ENCODE results near the gene SMIM35.

Gene SMIM35

DNA sequence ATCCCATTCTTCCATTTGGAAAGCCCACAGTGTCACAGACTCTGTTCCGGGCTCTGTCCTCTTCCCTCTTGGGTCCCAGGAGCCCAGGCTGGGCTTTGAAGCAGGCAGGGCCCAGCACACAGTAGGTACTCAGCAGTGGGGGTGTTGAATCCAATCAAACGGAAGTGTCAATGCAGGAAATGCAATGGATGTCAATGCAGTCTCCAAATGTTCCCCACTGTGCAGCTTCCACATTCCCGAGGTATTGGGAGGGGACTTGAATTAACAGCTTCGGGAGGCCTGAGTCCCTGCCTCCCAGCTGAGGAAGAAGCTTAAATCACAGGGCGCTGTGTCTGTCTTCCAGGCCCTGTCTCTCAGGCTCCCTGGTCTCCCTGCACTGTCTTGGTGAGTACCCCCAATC lies 21.8 kb upstream of the SMIM35 start:
- no peak for DNase-seq

DNA sequence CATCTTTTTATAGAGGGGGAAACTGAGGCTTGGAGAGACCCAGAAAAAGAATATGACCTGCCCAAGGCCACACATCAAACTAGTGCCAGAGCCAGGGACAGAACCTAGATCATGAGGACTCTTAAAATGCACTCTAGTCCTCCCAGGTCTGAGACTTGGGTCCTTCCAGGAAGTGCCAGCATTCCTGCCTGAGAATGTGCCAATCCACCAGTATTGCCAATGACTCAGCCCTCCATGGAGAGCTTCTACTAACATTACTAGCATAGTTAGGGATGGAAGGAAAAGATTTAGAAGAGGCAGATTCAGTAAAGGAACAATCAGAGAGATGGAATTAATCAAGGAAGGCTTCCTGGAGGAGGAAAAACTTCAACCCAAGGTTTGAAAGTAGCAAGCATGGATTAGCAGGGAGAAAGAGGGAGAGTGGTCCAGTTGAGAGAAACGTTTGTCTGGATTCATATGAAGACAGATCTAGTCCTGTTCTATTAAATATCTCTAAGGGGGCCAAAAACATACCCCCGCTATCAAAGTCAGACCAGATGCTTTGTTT lies 20.1 kb upstream of the SMIM35 start:
- DNase-seq: peak; percentile 5

DNA sequence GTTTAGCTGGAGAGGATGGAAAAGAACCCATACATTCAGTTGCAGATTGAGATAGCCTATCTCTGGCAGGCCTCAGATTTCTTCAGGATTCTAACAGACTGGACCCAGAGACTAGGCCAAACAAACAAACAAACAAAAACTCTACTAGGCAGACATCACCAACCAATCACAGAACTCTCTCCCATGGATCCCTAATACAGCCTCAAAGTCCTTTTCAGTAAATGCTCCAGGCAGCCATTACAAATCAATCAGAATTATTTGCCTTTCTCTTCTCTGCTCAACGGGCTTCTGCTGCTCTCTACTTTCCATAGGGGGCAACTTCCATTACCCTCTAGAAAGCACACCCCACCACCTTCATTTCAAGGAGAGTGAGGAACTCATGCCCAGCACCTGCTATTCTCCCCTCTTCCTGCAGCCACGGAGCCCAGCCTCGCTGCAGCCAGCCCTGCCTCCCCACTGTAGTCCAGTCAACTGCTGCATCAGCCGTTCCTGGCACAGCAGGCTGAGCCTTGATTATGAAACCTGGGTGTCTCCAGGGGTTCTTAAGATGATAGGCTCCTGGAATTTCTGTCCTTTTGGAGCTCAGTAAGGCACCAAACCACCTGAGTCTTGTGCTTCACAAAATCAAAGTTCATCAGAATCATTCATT lies 19.0 kb upstream of the SMIM35 start:
- DNase-seq: no peak

DNA sequence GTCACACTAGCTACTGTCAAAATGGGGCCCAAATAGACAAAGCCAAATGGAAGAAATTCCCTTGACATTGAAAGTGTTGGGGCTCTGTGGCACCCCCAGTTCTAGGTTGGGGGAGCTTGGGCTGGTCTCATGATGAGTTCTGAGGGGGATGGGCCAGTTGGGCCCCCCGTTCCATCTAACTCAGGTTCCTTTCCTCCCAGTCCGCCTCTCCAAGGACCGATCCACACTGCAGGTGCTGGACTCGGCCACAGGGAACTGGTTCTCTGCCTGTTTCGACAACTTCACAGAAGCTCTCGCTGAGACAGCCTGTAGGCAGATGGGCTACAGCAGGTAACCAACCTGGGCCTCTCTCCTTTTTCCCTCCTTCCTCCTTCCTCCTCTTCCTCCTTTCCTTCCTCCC lies 17.7 kb upstream of the SMIM35 start:
- DNase-seq: no peak

DNA sequence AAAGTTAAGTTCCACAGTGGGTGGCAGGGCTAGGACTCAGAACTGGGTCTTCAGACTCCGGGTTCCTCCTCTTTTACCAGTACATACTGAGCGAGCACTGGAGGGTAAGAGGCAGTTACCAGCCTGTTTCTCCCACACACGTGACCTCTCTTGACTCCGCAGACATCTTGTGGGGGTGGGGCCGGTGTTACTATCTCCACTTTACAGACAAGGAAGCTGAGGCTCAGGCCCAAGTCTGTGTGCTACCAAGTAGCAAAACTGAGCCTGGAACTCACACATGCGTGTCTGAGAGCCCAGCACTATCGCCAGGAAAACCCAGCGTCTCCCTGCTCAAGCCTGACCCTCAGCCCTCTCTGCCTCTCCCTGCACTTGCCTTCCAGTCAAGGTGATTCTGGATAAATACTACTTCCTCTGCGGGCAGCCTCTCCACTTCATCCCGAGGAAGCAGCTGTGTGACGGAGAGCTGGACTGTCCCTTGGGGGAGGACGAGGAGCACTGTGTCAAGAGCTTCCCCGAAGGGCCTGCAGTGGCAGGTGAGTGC lies 16.0 kb upstream of the SMIM35 start:
- no peak for DNase-seq

DNA sequence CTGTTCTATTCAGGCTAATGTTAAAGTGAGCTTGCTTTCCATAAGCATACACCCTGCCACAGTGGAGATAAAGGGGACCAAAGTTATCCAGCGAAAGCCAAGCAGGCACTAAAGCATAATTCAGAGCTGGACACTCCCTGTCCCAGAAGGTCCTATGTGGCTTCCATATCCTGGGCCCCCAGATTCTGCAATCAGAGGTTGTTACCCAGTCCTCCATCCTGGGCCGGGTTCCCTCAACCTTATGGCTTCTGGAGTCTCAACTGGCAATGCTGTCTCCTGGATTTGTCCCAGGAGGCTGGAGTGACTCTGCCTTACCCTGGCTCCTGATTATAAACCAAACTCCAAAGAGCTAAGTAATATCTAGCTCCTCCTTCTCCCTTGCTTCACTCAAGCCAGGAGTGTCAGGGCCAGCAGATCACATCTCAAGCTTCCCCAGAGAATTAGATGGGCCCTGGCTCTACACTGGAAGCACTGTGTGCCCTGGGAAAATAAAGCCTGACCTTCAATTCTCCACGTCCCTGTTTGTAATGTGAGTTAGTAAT lies 14.0 kb upstream of the SMIM35 start:
- no peak for DNase-seq

DNA sequence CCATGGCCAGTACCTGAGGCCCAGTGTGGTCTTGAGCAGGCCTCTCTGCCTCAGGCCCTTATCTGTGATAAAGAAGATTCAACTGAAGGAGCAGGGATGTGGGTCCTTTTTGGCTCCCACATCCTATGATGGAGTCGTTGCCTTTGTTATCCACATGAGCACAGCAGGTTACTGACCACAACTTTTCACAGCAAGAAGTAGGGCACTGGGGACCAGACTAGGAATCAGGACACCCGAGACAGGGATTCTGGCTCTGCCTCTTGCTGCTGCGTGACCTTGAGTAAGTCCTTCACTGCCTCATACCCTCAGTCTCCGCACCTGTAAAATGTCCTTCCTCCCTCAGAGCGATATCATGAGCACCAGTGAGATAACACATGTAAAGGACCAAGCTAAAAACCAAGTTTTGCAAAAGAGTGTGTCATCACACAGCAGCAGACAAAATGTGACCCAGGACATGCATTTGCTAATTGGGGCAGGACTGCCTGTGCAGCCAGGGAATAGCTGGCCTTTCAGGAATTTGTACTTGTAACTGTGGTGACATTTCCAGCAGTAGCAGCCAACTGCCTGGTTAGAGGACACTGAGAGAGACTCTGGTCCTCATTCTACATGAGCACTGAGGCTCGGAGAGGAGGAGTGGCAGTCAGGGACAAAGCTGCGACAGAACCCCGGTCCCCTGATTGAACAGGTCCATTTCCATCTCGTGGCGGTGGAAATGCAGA lies 13.2 kb upstream of the SMIM35 start:
- DNase-seq: no peak

DNA sequence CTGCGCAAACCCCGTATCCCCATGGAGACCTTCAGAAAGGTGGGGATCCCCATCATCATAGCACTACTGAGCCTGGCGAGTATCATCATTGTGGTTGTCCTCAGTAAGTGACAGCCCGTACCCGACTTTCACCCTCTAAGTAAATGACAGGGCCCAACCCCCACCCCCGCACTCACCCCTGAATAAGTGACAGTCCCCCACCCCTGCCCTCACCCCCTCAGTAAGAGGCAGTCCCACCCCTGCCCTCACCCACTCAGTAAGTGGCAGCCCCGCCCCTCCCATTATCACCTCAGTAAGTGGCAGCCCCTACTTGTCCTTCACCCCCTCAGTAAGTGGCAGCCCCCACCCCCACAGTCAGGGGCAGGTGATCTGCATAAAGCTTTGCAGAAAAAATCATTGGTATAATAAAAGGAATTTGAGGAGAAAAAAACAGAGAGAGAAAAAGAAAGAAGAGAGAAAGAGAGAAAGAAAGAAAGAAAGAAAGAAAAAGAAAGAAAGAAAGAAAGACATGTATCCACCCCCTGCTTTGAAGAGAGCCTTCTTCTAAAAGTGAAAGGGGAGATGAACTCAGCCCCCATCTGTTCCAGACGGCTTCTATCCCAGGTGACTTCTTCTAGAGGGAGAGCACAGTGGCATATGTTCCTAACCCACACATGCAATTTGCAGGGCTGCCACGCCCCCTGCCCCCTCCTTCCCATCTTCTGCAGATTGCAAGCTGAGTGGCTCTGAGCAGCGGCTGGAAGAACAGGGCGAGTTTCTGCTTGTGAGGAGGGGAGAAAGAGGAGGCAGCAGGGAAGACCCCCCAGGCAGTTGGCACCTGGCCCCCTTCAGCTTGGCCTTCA lies 12.5 kb upstream of the SMIM35 start:
- DNase-seq: no peak

DNA sequence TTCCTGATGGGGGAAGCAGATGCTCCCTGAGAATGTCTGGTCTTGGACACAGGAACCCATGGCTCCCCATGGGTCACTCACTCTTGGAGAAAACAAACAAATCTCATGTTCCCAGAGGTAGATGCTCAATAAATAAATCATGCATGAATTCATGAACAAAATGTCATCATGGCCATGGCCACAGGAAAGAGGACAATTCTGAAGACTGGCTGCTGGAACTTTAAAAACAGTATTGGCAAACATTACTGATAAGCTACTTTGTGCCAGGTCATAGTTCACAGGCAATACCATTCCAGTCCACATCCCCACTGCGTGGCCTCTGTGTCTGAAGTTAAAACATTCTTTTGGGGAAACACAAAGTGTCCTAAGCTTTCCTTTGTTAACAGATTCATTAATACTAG lies 9.2 kb upstream of the SMIM35 start:
- DNase-seq: no peak

DNA sequence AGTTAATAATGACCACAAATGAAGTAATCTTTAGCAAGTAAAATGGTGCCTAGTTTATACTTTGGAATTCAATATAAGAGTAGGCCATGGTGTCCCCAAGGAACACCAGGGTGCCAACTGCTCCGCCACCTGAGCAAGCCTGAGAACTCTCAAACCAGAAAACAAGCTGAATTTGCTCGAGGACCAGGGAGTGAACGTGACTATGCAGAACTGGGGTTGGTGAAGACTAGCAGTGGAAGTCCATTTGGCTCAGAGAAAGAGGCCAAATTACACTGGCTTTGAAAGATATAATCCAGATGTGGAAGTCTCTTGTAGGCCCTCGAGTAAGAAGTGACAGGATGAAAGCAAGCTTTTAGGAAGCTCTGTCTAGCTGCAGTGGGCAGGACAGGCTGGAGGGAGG lies 8.7 kb upstream of the SMIM35 start:
- DNase-seq: no peak

DNA sequence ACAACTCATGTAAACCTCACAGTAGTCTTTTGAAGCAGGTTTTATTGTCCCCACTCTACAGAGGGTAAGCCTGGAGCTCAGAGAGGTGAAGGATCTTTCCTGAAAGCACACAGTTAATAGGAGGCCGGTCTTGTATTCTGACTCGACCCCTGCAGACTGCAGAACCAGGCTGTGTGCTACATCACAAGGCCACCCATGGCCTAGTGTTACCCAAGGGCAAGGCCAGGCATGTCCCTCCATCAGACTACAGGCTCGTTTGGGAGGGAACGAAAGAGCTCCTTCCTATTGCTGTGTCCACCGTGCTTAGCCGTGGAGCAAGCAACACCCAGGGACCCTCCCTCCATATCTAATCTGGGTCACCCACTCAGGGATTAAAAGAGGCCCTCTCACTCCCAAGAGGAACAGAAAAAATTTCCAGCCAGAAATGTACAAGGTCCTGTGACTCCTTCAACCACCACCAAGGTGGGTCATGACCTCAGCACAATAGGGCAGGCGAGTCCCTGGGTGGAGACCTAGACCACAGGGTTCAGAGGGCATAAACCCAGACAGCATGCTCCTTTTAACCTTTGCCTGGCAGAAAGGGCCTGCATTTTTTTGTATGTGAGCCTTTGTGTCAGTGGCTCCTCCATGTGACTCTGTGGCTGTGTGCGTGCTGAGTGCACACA lies 6.3 kb upstream of the SMIM35 start:
- DNase-seq: no peak

DNA sequence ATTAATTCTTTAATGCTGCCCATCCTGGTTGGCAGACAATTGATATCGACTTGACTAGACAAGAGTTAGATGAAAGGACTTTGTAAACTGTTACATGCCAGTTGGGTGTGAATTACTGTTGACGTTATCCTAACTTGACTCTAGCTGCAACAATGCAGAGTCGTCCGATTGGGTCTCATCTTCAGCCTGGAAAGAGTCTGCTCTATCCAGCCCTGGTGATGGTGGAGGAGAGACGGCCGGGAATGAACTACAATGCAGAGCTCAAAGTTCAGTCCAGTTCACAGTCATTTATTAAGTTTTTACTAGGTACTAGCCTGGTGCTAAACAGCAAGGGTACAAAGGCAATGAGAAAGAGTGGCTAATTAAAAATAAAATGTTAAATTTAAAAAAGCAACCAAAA lies 4.9 kb upstream of the SMIM35 start:
- DNase-seq: no peak

DNA sequence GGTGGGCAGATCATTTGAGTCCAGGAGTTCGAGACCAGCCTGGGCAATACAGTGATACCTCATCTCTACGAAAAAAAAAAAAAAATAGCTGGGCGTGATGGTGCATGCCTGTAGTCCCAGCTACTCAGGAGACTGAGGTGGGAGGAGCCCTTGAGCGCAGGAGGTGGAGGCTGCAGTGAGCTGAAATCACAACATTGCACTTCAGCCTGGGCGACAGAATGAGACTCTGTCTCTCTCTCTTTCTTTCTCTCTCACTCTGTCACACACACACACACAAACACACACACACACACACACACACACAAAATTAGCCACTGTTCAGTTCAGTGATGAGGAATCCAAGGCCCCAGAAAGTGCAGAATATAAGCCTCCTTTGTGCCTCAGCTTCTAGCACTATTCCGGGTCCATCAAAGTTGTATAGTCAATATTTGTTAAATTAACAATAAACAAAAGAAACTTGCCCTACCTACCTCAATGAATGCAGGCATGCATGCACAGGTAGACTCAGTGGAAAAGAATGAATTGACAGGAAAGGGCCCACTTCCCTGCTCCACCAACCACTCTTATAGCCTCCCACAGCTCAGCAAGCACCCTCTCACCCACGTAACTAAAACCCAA lies 3.9 kb upstream of the SMIM35 start:
- DNase-seq: no peak

DNA sequence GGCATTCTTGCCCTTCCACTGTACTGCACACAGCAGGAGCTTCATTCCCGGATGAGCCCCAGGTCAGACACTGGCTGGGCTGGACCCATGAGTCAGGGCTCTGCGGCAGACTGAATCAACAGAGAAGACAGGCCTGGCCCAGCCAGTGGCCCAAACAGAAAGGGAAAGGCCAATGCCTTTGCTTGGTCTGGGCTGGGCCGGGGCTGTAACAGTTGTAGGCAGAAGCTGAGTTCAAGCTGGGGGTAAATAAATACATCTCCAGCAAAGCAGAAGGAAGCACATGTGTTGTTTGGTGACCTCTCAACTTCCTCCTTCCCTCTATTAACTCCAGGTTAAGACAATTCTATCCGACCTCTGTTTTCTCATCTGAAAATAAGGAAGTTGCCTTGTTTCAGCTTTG lies 1.8 kb upstream of the SMIM35 start:
- DNase-seq: no peak

DNA sequence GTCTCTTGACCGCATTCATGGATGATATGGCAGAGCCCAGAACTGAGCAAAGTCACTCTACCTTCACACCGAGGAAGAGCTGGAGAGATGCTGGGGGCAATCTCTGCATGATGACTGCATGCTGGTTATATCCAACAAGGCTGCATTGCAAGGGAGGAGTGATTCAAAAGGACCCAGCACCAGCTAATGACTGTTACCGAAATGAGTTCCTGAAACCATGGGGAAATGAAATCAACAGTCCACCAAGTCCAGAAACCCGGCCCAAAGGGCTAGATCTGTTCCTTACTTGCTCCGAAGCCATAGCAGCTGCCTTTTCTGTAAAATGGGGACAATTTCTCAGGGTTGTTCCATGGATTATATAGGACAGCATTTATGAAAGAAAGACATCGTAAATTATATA lies 1.2 kb upstream of the SMIM35 start:
- no peak for DNase-seq

DNA sequence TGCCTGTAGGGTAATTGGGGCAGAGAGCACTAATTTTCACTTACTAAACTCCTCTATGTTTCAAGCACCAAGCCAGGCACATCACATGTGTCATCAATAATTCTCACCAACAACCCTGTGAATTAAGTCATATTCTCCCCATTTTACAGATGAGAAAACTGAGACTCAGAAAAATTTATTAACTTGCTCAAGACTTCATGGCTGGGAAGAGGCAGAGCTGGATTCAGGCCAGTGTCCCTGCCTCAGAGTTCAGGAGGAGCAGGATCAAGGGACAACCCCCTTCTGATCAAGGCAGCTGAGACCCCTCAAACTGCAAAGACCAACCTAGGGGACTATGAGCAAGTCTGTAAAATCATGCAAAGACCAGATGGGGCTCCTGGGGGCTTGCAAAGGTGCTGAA lies 2.1 kb downstream of the SMIM35 start:
- no peak for DNase-seq

DNA sequence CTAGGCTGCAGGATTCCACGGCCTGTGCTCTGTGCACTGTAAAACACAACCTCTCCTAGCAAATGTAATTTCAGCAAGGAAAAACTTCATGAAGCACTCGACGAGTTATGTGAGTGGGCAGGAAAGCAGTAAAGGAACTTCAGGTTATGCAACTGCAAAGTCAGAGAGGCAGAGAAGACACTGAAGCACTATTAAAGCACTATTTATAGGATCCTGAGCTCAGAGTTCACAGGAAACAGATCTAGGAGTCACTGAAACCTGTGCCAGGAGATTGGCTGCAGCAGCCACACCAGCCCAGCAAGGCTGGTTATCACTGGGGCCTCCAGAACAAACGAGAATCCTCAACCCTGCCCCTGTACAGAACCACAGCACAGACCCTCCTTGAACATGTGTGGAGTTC lies 2.5 kb downstream of the SMIM35 start:
- DNase-seq: no peak

DNA sequence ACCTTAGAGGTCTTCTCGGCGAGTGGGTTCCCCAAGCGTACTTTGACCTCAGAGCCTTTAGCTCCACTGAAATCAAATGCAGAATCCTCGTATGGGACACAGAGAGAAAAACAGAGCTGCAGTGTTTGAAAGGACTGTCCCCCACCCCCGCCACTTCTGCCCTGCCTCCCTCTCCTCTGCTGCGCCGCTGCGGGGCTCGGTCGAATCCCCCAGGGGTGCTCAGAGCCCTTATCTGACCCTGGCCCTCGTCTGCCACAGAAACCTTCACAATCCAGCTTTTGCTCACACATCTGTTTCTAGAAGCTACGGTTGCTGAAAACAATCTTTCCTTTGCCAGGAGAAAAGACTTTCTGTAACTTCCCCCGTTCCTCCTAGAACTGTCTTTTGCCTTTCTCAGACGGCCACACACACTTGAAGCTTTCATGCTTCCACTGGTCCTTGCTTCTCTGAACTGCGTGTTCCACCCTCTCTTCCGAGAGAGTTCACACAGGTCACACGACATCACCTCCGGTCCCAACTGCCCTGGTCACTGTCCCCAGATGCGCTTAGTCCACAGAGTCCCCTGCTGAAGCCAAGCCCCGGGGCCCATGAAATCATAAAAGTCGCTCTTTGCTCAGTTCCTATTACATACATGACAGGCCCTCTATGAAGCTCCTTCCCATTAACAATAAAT lies 3.7 kb downstream of the SMIM35 start:
- DNase-seq: no peak

DNA sequence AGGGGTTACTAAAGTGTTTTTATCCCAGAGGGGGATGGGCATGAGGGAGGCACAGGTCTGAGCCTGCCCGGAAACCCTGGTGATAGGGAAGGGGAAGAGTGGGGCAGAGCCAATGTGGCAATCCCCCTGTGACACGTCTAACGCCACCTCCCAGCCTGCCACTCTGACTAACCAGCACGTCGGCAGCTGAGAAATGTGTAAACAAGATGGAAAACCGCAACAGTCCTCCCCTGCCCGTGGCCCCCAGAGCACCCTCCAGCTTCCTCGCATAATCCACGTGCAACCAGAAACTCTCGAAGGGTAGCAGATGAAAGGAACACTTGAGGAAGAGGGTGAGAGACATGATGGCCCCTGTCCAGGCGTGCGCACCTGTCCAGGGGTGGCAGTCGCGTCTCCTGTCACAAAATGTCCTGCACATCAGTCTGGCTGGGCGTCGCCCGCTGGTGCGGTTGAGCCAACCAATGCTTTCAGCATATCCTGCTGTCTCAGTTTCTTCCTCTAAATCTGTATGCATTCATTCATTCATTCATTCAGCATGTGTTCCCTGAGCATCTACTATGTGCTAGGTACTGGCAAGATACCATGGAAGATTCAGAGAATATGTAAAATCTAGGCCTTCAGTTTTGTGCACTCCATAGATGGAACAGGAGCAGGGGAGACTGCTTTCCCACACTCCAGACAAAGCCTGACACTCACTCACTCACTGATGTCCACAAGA lies 5.4 kb downstream of the SMIM35 start:
- DNase-seq: no peak

DNA sequence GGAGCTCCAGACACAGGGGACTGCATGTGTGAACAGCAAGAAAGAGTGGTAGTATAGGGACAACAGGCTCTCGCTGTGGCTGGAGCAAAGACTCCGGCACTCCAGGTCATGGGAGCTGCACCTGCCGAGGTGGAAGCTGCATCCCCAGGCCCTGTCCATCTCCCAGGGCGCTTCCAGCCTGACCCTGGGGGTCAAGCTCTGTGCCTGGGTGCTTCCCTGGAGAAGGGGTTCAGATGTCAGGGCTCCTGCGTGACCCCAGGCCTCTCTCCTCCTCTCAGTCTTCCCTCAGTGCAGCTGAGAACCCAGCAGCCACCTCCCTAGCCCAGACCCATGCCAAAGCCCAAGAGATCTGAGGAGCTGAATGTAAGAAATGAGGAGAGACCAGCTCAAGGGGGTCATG lies 6.5 kb downstream of the SMIM35 start:
- DNase-seq: no peak

DNA sequence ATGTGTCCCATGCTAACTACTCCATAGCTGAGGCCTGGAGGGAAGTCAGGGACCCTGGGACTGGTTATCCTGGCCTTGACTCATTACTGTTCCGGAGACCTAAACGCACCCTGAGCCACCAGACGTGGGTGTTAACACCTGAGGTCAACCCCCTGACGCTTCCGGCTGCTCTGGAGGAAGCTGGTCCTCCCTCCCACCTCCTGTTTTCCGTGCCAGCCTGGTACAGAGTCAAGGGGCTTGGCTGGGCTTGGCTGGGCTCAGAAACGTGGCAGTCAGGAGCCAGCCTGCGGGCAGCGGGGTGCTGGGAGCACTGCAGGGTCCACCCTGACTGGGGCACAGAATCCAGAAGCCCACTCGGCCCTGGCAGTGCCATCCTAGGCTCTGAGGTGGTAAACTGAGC lies 7.3 kb downstream of the SMIM35 start:
- no peak for DNase-seq
